KOPT-K1 (cell line): ENCODE measurements around the gene MICALL1.
"Not testable (repeated sequence)": the region's sequence is repeated elsewhere in the genome, so short reads cannot be mapped to it uniquely, and the experiment has no call there.

Experiments used
- H3K27ac ChIP-seq: fragments of 200-600 bp; sonication (generic); 2 replicates; pipeline ENCODE4 v1.5.1; 2016; ENCODE audit warnings: antibody characterized with exemption, mild to moderate bottlenecking, low read depth, low read length; ENCODE audit not compliant: poor library complexity, severe bottlenecking
- H3K36me3 ChIP-seq: fragments of 200-600 bp; sonication (generic); 2 replicates; pipeline ENCODE4 v1.5.1; 2017; ENCODE audit warnings: antibody characterized with exemption, mild to moderate bottlenecking, low read length, moderate library complexity; ENCODE audit not compliant: insufficient read depth
- H3K9me3 ChIP-seq: fragments of 200-600 bp; sonication (generic); 2 replicates; pipeline ENCODE4 v1.5.1; 2017; ENCODE audit warnings: antibody characterized with exemption, low read length, mild to moderate bottlenecking; ENCODE audit not compliant: insufficient read depth, poor library complexity, severe bottlenecking

The MICALL1 gene

DNA sequence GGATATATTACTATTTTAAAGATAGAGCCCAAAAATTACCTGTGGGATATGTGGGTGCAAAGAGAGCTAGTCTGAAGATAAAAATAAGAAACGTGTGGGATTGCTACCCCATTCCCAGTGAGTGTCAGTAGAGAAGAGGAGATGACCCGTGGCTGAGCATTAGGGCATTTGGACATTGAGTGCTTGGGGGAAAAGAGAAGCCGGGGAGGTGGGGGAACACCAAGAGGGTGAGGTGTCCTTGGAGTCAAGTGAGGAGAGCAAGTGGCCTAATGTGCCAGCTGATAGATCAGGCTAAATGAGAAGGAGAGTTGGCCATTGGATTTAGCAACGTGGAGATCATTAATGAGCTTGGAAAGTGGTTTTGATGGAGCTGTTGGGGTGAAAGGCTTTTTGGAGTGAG, 48.6 kb downstream of the MICALL1 start:
- Histone ChIP-seq H3K9me3 (no peaks in the 10 kb centered on the region), H3K36me3 (peaks cover 34% of the 10 kb centered on the region), H3K27ac (peak overlapping the region; percentile 64)

DNA sequence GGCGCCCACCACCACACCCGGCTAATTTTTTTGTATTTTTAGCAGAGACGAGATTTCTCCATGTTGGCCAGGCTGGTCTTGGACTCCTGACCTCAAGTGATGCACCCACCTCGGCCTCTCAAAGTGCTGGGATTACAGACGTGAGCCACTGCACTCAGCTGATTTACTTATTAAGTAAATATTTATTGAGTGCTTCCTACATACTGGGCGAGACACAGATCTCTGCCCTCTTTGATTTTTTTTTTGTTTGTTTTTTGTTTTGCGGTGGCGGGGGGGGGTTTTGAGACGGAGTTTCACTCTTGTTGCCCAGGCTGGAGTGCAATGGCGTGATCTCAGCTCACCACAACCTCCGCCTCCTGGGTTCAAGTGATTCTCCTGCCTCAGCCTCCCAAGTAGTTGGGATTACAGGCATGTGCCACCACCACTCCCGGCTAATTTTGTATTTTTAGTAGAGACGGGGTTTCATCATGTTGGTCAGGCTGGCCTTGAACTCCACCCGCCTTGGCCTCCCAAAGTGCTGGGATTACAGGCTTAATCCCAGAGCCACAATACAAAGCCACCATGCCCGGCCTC, 49.8 kb downstream of the MICALL1 start:
- not testable (repeated sequence) for H3K27ac ChIP-seq, H3K9me3 ChIP-seq

DNA sequence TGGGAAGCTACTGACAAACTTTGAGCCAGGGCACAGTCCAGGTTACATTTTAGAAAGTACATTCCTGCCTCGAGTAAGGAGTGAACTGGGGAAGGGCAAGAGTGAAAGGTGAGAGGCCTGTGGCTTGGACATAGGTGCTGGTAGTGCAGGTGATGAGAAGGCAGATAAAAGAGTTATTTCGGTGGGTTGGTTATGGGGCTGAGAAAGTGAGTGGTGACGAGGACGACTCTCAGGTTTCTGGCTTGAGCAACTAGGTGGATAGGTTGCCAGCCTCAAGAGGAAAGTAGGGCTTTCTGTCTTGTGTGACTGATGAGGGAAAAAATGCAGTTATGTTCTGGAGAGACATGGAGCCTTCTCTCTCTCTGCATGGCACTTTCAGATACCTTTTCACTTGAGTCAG, 51.1 kb downstream of the MICALL1 start:
- Histone ChIP-seq H3K9me3 (no peaks in the 10 kb centered on the region), H3K27ac (no peak overlapping the region), H3K36me3 (peaks cover 59% of the 10 kb centered on the region)

More for the DNA sequence above, 49.8 kb downstream of the MICALL1 start:
- H3K36me3 ChIP-seq: peaks cover 46% of the 10 kb centered on the region

DNA sequence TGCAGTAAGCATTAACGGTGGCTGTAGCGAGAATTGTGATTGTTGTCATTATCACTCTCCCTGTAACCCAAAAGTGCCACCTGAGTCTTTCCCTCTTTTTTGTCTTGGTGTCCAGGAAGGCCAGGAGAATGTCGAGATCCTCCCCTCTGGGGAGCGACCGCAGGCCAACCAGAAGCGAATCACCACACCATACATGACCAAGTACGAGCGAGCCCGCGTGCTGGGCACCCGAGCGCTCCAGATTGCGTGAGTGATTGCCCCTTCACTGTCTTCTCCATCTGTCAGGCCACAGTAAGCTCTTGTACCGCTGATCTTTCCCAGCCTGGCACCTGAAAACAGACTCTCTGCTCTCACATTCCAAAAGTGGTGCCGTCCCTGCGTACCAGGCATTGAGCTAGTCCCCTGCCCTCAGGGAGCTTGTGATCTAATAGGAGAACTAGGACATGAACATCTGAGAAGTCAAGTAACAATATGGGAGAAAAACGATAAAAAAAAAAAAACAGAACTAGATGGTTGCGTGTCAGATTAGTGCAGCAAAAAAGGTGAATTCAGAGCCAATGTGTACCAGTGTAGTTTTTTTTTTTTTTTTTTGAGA, 53.2 kb downstream of the MICALL1 start:
- Histone ChIP-seq H3K36me3 (peaks cover 78% of the 10 kb centered on the region), H3K9me3 (no peaks in the 10 kb centered on the region), H3K27ac (no peak overlapping the region)

DNA sequence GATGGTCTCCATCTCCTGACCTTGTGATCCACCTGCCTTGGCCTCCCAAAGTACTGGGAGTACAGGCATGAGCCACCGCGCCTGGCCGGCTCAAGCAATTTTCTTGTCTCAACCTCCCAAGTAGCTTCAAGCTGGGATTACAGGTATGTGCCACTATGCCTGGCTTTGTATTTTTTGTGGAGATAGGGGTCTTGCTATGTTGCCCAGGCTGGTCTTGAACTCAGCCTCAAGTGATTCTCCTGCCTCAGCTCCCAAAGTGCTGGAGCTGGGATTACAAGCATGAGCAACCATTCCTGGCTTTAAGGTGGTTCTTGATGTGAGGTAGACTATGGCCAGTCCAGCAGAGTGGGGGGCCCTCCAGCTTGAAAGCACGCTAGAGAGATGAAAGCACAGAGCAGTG, 55.0 kb downstream of the MICALL1 start:
- peaks cover 95% of the 10 kb centered on the region for H3K36me3 ChIP-seq
- H3K9me3 ChIP-seq: no peaks in the 10 kb centered on the region
- H3K27ac ChIP-seq: no peak overlapping the region

DNA sequence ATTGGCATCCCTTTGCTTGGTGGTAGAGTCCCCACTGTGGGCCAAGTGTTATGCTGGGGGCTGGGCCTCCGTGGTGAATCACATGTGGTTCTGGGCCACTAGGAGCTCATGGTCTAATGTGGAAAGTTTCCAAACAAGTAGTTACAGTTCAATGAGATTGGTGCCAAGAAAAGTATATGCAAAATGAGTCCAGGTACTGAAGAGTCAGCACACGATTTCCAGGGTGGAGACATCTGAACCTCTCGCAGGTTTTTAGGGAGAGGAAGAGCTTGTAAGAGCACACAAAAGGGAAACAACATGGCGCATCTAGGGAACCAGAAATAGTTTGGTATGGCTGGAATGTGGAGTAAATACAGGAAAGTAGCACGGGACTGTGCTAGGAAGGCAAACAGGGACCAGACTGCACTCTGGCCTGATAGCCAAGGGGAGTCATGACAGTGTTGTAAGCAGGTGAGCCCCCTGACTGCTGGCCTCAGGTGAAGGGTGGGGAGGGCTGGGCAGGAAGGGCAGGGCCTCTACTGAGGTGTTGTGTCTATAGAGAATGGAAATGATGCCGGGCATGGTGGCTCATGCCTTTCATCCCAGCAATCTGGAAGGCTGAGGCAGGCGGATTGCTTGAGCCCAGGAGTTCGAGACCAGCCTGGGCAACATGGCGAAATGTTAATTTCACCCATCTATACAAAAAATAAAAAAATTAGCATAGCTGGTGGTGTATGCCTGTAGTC, 60.0 kb downstream of the MICALL1 start:
- H3K9me3 ChIP-seq: no peaks in the 10 kb centered on the region
- peaks cover 86% of the 10 kb centered on the region for H3K36me3 ChIP-seq
- no peak overlapping the region for H3K27ac ChIP-seq

DNA sequence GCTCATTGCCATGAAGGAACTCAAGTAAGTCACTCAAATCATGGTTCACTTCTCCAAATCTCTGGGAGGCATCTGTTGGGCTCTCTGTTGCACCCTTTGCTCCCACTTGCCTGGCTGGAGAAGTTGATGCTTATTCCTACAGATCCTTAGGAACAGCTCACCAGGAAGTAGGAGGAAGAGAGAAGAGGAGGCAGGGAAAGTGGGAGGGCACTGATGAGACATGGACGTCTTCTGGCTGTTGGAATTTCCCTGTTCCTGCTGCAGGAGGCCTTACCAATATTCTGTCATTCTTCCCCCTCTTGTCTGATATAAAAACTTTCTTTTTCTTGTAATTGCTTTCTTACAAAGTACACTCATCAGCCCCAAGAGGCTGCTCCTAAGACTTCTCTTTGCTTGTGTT, 61.0 kb downstream of the MICALL1 start:
- H3K27ac ChIP-seq: no peak overlapping the region
- peaks cover 76% of the 10 kb centered on the region for H3K36me3 ChIP-seq
- no peaks in the 10 kb centered on the region for H3K9me3 ChIP-seq

DNA sequence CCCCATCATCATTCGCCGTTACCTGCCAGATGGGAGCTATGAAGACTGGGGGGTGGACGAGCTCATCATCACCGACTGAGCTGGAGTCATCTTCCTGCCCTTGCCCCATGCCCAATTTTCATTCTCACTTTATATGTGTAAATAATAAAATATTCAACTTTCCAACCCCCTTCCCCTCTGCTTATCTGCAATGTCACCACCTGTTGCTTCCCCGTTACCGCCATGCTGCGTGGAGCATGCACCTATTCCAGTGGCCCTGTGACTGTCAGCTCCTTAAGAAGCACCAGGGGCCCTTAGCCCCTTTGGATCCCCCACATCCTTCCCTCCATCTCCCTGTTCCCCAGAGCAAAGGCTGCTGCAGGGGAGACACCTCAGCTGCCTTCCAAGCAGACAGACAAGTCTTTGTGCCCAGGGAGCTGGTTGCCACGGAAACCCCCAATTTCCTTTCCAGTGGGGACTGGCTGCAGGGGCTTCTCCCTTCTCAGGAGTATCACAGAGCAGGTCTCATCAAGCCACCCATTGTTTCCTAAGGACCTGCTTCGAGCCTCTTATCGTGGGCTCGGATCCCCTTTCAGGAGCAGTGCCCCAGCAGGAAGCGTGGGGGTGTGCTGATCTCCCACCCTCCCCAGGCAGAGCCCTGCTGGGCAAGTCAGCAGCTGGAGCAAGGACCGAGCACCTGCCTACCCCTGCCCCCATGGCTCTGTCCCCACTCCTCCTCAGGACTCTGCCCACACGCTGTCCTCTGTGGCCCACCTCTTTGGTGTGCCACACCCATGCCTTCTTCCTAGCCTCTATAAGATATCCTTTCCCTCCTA, 61.7 kb downstream of the MICALL1 start:
- Histone ChIP-seq H3K9me3 (no peaks in the 10 kb centered on the region), H3K27ac (no peak overlapping the region), H3K36me3 (peaks cover 75% of the 10 kb centered on the region)

DNA sequence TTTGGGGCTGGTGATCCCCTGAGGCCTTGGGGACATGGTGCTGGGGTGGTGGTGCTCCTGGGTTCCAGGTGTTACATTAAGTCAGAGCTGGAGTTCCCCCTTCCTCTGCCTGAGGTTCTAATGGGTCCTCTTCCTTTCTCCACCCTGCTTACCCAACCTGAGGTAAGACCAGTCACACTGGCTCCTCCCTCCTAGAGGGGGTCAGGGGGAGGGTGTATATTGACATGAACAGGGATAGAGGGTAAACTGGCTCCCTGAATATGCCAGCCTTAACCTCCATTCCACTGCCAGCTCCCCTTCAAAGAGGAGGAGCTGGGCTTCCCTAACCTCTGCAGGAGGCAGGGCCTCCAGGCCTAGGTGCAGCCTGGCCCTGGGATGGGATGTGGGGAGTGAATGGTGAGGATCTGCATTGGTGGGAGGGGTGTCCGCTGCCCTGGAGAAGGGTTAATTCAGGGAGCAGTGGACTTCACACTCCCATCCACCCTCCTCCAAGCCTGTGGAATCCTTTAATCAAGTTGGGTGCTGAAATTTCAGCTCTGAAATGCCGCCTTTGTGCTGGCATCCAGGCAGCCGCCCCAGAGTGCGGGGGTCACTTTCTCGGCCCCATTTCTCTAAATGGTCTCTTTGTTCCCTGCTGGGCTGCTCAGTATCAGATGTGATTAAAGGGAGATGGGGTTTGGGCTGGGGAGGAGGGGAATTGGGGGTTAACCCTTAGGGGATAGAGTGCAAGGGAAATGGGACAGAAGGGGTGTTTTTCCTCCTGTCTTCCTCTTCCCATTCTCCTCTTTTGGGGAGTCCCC, 62.6 kb downstream of the MICALL1 start:
- Histone ChIP-seq H3K36me3 (peaks cover 71% of the 10 kb centered on the region), H3K27ac (no peak overlapping the region), H3K9me3 (no peaks in the 10 kb centered on the region)

DNA sequence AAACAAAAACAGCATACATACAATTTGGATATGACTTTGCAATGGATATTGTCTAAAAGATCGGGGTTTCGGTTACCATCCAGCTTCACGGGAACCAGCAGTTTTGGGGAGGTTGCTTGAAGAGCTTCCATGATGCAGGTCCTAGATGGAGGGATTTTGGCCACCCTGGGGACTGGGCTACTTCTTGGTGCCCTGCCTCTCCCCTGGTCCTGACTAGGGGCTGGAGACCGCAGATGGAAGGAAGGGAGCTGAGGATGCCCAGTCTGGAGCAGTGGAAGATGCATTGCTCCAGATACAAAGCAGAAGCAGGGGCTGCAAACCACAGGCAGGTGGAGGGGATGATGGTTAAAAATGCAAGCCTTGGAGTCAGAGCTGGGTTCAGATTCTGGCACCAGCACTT, 64.8 kb downstream of the MICALL1 start:
- Histone ChIP-seq H3K36me3 (peaks cover 49% of the 10 kb centered on the region), H3K9me3 (no peaks in the 10 kb centered on the region), H3K27ac (no peak overlapping the region)

DNA sequence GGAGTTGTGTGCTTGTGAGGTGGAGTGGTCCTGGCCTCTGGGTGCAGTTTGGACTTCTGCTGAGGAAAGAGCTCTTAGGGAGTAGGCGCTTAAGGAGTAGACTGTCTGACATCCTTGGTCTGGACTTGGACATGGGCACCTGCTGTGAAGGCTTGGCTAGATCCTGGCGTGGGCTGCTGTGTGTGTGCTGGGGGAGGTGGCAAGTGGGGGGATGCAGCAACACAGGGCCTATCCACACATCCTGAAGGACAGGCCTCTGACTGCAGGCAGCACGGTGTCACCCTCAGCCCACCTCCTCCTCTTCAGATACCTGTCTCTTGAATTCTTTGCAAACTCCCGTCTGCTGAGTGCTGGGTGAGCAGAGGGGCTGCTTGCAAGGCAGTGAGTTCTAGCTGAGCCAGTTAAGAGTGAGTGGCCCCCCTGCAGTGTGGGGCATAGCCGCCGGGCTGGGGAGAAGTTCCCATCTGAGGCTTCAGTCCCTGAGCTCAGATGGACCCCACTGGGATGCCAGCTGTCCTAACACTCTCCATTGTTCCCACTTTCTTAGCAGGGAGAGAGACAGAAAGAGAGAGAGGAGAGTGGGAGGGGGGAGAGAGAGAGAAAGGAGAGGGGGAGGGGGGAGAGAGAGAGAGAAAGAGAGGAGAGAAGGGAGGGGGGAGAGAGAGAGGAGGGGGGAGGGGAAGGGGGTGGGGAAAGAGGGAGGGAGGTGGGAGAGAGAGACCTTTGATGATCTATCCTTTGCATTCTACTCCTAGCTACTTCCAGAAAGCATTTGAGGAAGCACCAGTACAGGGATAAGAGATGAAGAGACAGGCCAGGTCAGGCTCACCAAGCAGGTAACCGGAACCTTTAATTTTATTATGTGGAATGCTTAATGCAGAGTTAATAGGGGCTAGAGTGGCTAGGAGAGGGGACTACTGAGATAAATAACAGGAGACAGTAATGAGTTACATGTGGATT, 65.7 kb downstream of the MICALL1 start:
- Histone ChIP-seq H3K36me3 (peaks cover 46% of the 10 kb centered on the region), H3K9me3 (no peaks in the 10 kb centered on the region), H3K27ac (no peak overlapping the region)

DNA sequence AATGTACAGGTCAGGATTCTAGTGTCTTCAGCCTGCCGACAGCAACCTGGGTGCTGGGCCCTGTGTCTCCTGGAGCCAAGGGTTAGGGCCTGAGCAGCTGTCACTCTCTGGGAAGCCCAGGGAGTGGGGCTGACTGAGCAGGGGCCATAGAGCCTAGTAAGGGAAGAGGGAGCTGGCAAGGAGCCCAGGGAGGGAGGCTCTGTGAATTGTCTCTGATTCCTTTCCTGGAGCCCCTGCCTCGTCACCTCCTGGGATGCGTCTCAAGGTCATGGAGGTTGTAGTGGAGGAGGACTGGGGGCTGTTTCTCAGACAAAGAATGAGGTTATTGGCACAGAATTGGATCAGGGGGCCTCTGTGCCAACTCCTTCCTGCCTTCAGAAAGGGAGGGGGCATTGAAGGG, 66.4 kb downstream of the MICALL1 start:
- H3K27ac ChIP-seq: no peak overlapping the region

DNA sequence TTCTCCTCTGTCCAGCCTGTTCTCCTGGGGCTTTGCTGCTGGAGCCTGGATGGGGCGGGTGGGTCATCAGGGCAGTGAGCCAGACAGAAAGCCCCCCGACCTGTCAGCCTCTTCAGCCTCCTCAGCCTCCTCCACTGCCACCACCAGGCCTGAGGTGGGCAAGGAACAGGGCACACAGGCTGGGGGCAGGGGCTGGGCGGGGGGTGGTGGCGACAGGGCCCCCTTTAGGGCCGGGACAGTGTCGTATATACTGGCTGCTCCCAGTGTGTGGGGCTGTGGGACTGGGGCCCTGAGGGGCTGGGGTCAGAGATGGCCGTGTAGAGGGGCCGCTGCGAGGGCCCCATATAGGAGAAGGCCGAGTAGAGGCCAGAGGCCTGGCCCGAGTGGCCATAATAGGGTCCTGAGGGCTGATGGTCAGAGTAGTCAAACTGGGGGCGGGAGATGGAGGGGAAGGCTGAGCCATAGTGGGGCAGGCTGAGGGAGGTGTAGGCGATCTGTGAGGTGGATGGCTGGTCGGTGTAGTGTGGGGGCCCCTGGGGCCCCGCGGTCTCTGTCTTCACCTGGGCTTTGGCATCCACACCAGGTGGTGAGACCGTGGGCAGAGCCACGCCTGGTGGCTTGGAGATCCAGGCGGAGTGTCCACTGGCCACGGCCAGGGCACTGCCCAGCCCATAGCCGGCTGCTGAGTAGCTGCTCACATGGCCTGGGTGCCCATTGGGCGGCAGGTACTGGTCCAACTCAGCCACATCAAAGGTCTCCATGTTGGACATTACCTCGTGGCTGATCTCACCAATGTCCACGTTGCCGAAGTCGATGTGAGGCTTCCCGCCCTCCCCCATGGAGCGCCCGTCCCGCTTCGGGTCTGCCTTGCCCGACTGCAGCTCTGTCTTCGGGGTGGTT, 67.4 kb downstream of the MICALL1 start:
- Histone ChIP-seq H3K36me3 (peaks cover 28% of the 10 kb centered on the region), H3K27ac (no peak overlapping the region), H3K9me3 (no peaks in the 10 kb centered on the region)

More for the DNA sequence above, 66.4 kb downstream of the MICALL1 start:
- H3K36me3 ChIP-seq: peaks cover 38% of the 10 kb centered on the region
- H3K9me3 ChIP-seq: no peaks in the 10 kb centered on the region
